GM18519 (cell line): Measurements from ENCODE around the gene UNC13D.
A peak's percentile ranks its signal among the peaks of the same experiment; 100 is the strongest.
"Not testable (repeated sequence)": the region's sequence is repeated elsewhere in the genome, so short reads cannot be mapped to it uniquely, and the experiment has no call there.

Source experiments
- ATAC-seq: cut with Tn5 transposase; IDR thresholded peaks from one replicate; pipeline ENCODE4 v1.9.1; 2021; ENCODE audit warnings: mild to moderate bottlenecking, moderate library complexity; ENCODE audit not compliant: unreplicated experiment, low FRiP score

The UNC13D gene

DNA sequence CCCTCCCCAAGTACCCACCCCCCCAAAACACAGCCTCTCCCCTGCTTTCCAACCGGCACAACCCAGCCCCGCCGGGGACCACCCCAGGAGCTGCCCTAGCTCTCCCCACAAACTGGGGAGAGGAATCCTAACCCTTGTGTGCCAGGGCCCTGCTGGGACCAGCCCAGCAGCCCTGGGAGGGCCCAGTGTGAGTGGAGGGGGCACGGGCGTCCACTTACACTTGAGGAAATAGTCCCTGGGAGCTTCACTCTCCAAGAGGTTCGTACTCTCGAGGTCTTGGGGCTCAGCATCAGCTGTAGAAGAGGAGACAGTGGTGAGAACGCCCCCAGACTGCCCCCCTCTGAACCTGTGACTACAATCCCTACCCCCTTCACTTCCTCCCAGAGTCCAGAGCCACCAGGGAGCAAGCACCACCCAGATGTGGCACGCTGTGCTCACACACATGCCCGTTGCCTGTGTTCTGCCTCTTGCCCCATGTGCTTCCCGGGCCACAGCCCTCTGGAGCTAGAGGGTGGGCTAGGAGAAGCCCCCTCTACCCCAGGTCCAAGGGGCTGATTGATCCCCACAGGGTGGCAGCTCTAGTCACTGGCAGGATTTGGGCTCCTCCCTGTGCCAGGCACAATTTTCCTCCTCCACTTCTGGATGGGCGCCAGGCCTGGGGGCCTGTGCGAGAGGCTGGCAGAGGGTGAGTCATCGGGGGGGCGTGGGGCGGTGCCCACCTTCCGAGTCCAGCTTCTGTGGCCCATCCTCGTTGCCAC, 31.2 kb upstream of the UNC13D start:
- ATAC-seq: no peak

DNA sequence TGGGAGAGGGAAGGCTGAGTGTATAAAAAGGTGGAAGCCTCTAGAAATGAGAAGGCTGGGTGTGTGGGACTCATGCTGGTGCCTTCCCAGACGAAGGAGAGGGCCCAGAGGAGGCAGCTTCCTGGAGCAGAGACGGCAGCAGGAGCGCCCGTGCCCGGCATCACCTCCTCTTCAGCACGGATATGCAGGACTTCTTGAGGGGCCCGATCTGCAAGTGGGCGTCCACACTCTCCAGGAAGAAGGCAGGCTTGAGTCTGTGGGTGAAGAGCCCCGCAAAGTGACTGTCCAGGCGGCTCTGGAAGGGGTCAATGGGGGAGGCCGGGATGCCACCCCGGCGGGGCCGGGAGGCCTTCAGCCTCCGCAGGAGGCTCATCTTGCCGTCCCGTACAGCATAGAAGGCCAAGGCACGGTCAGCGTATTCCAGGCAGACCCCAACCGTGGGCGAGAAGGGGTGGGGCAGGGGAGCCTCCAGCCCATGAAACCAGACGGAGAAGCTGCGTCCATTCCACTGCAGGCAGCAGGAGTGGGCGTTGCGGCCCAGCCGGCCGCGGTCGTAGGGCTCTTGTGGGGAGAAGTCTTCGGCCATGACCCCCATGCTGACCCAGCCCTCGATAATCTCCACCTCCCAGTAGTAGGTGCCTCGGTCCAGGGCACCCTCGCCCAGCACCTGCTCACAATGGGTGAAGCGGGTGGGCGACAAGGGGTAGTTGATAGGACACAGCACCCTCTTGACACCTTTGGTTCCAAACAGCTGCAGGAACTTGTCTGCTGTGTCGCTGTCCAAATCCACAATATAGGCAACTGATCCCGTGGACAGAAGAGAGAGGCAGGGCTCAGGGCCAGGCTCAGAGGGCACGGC, 30.3 kb upstream of the UNC13D start:
- ATAC-seq: no peak

DNA sequence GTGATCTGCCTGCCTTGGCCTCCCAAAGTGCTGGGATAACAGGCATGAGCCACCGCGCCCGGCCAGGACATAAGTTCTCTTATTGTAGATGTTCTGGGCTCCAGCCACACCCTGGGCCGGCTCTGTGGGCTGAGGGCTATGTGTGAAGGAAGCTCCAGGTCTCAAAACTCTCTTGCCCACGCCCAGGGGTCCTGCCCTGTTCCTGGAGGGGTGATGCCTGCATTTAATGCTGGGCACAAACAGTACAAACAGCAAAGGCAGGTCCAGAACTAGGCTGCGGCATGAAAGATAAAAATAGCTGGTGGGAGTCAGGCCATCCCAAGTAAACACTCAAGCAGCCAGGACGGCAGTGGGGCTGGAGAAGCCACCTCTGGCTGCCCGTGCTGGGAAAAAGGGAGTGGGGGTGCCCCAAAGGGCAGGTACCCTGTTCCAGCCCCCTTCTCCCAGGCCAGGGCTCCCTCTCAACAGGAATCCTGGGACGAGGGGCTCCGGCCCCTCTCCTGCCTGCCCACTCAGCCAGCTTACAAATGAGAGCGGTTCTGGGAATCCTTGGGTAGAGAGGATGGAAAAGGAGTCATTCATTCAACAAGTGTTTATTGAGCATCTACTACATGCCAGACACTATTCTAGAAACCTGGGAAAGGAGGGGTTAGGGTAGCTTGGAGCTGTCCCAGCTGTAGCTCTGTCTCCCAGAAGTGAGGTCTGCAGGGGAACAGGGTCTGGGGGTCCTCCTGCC, 29.6 kb upstream of the UNC13D start:
- ATAC-seq: no peak

DNA sequence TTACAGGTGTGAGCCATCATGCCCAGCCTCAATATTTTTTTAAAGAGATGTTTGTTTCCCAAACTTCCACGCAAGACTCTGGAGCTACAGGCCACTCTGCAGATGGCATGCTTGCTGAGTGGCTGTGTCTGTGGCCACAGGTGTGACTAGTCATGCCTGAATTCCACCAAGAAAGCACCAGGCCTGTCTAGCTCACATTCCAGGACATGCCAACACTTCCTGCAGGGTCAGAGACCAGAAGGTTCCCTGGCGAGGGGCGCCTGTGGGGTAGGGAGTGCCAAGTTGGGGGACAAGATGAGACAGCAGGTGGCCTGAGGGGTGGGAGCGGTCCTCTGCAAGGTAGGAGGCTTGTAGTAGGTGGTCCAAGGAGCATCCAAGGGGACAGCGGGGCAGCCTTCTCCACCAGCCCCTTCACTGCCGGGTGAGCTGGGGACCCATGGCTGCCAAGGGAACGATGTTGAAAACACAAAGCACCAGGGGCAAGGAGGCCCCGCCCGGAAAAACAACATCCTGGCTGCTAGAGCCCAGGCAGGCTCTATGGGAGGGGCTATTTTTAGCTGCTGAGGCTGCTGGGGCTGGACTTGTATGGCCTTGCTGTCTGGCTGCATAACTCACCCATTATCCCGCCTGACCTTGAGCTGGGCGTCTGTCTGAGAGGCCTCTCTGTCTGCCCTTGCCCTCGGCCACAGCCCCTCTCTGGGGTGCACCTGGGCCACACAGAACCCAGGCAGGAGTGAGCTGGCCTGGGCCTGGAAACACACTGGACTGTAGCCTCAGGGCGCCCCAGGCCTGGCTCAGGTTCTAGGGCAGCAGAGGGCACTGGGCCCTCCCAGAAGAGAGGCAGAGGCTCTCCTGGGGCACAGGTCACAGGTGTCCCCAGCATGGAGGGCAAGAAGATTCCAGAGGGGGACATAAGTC, 28.5 kb upstream of the UNC13D start:
- ATAC-seq: no peak

GRCh38 chr17:75870228-75870627, 26.0 kb upstream of the UNC13D start:
- not testable (repeated sequence) for ATAC-seq

DNA sequence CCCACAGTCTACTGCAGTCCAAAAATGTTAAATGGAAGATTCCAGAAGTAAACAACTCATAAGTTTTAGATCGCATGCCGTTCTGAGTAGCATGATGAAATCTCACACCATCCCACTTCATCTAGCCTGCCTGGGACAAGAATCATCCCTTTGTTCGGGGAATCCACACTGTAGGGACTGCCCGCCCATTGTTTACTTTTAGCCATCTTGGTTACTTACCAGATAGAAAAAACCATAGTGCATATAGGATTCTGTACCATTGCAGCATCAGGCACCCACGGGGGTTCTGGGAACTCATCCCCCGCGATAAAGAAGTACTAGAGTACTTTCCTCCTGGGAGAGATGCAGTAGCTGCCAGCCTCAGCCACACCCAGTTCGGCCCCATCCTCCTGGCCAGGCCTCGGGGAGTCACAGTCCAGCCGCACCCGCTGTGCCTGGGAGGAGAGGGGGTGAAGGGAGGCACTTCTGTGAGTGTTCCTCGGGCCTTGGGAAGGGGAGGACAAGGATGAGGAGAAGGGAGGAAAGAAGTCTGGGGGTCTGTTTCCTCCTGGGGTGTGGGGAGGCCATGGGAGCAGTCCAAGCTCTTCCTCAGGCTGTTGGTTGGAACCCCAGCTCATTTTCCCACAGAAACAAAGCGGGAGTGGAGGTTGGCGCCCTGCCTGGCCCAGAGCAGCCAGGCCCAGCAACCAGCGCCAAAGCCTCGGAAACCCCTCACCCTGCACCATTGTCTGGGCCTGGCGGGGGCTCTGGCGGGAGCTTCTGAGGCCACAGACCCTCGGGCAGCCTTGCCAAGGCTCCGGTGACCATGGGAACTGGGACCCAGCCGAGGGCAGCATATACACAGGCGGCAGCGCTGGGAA, 25.3 kb upstream of the UNC13D start:
- no peak for ATAC-seq

GRCh38 chr17:75868730-75869281, 24.6 kb upstream of the UNC13D start:
- ATAC-seq: not testable (repeated sequence)

GRCh38 chr17:75865404-75866188, 21.4 kb upstream of the UNC13D start:
- ATAC-seq: not testable (repeated sequence)

GRCh38 chr17:75864887-75865286, 20.7 kb upstream of the UNC13D start:
- ATAC-seq: not testable (repeated sequence)

GRCh38 chr17:75864448-75864871, 20.3 kb upstream of the UNC13D start:
- no peak for ATAC-seq

DNA sequence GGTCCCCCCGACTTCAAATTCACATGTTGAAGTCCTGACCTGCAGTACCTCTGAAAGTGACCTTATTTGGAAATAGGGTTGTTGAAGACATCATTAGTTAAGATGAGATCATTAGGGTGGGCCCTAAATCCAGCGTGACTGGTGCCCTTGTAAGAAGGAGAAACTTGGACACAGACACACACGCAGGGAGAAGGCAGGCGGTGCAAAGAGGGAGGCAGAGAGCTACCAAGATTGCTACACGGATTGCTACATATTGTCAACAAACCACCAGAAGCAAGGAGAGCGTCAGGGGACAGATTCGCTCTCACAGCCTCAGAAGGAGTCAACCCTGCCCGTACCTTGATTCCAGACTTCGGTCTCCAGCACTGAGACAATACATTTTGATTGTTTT, 17.7 kb upstream of the UNC13D start:
- no peak for ATAC-seq

DNA sequence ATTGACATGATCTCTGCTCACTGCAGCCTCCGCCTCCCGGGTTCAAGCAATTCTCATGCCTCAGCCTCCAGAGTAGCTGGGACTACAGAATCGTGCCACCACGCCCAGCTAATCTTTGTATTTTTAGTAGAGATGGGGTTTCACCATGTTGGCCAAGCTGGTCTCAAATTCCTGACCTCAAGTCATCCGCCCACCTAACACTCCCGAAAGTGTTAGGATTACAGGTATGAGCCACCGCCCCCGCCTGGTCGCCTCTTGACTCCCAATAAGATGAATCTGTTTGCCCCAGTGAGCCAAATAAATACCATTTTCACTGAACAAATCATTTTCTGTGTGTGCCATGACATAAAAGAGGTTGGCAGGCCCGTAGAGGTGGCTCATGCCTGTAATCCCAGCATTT, 15.2 kb upstream of the UNC13D start:
- ATAC-seq: not testable (repeated sequence)

GRCh38 chr17:75856062-75856756, 12.0 kb upstream of the UNC13D start:
- ATAC-seq: peak; percentile 13

DNA sequence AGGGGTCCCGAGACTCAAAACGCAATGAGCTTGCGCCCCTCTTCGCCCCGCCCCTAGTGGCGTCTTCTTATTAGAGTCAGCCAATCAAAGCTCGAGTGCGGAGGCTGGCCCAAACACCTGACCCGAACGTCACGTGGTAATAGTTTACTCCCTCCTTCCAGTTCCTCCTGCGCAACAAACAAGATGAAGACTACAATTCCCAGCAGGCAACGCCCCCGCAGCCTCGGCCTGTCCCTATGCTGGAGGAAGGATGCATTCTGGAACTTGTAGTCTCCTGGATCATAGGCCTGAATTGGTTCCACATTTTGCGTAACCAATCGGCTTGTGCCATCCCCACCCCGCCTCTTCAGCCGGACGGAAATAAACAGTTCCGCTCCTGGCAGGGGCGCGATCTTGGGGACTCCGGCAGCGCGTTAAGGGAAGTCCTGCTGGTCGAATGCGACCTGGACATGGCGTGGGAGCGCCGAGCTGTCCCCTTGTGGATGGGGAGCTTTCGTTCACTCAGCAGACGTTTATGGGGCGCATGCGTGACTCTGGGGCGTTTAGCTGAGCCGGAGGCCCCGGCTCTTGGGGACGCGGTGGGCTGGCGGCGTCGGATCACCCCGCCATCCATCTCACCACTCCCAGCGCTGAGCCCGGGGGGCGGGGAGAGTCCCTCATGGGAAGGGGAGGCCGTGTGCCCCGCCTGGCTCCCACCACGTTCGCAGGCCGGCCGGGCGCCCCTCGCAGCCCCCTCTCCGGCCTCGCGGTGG, 11.3 kb upstream of the UNC13D start, which contains the start of gene WBP2:
TSS of gene WBP2 (minus strand) at position 26 of the 752 bp plus-strand sequence. CDS start 38 bp downstream, outside the sequence.
- ATAC-seq: peak; percentile 78

DNA sequence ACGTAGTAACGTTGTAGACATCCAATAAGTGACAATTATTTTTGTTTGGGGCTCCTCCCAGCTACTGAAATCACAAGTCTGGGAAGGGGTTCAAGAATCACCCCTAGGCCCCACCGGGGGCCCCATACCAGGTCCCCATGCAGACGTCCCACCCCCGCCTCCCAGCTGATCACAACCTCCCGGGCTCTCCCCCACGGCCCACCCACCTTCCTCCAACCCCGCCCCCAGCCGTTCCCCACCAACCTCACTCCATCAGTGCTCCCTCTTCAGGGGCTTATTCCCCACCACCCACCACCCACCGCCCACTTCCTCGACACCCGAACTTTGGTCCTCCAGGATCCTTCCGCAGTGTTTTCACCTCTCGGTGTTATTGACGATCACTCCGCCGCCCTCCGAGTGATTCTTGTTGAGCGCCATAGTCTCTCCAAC, 10.7 kb upstream of the UNC13D start:
- ATAC-seq: no peak

- no peak for ATAC-seq
Measured at GRCh38 chr17:75854101-75854748, 10.0 kb upstream of the UNC13D start.
